Activated CD4-positive, alpha-beta T cell treated with anti-CD3 and anti-CD28 coated beads for 1 hour (primary cell): ENCODE results near the gene TNFAIP8.

Experiments
- DNase-seq: peaks from one replicate; pipeline ENCODE4 v3.0.0-alpha.2; 2020

Gene TNFAIP8

GRCh38 chr5:119373449-119373858, 17.6 kb downstream of the TNFAIP8 start:
- no peak for DNase-seq

- no peak for DNase-seq
Measured at GRCh38 chr5:119374901-119375300, 19.1 kb downstream of the TNFAIP8 start.

- no peak for DNase-seq
Measured at GRCh38 chr5:119377066-119377465, 21.2 kb downstream of the TNFAIP8 start.

GRCh38 chr5:119378075-119378700, 22.4 kb downstream of the TNFAIP8 start:
- DNase-seq, result no peak

- DNase-seq, result no peak
Measured at GRCh38 chr5:119379096-119379495, 23.3 kb downstream of the TNFAIP8 start.

- DNase-seq, result no peak
Measured at GRCh38 chr5:119379942-119380547, 24.2 kb downstream of the TNFAIP8 start.

GRCh38 chr5:119382169-119382568, 26.4 kb downstream of the TNFAIP8 start:
- DNase-seq, result no peak

GRCh38 chr5:119383008-119383407, 27.2 kb downstream of the TNFAIP8 start:
- no peak for DNase-seq

GRCh38 chr5:119385136-119385535, 29.3 kb downstream of the TNFAIP8 start:
- no peak for DNase-seq

- no peak for DNase-seq
Measured at GRCh38 chr5:119385536-119386128, 29.8 kb downstream of the TNFAIP8 start.

- no peak for DNase-seq
Measured at GRCh38 chr5:119386596-119387344, 31.0 kb downstream of the TNFAIP8 start.

GRCh38 chr5:119387945-119388618, 32.3 kb downstream of the TNFAIP8 start:
- no peak for DNase-seq

GRCh38 chr5:119388619-119389190, 32.9 kb downstream of the TNFAIP8 start:
- DNase-seq, result no peak

- no peak for DNase-seq
Measured at GRCh38 chr5:119389288-119390030, 33.6 kb downstream of the TNFAIP8 start.

- DNase-seq, result no peak
Measured at GRCh38 chr5:119390404-119390803, 34.6 kb downstream of the TNFAIP8 start.

GRCh38 chr5:119393201-119393691, 37.4 kb downstream of the TNFAIP8 start:
- no peak for DNase-seq

GRCh38 chr5:119393746-119394145, 37.9 kb downstream of the TNFAIP8 start:
- no peak for DNase-seq

GRCh38 chr5:119395080-119395836, 39.4 kb downstream of the TNFAIP8 start:
- no peak for DNase-seq

GRCh38 chr5:119396030-119396664, 40.3 kb downstream of the TNFAIP8 start:
- no peak for DNase-seq
